HCT116 (cell line): Measurements from ENCODE around the gene KCNQ1OT1. TPM values are rescaled to one million over a fixed set of nuclear protein-coding genes. Genes with fewer than 3 reads are reported as not detected.

Experiments
- ATAC-seq: fragments of 200-7000 bp; cut with Tn5 transposase; 2 replicates; pipeline ENCODE4 v1.9.1; 2020; ENCODE audit warnings: mild to moderate bottlenecking, moderate library complexity
- BruUV-seq: library from RNA; stranded (reverse); fragments of 400-500 nt; replicated peaks from 2 replicates; lab custom pipeline; 2021; lab: Mats Ljungman, UMichigan
- CTCF ChIA-PET: fragments of 300-600 bp; sonication (Branson Sonifier 250); formaldehyde crosslinking; loops from one replicate; lab custom pipeline; 2021; ENCODE audit warnings: antibody characterized with exemption; lab: Charles Lee
- POLR2A ChIA-PET: fragments of 300-600, 350-600 bp; sonication (Branson Sonifier 250); formaldehyde crosslinking; loops from one replicate; lab custom pipeline; 2021; ENCODE audit warnings: antibody characterized with exemption; lab: Charles Lee
- RAD21 ChIA-PET, 2 experiments: fragments of 300-600 bp; sonication (Branson Sonifier 250); formaldehyde crosslinking; loops; one replicate each; lab custom pipeline; 2023; ENCODE audit warnings: low total read pairs in 2 of 2; ENCODE audit not compliant: uncharacterized antibody in 2 of 2, unreplicated experiment in 2 of 2, low non-redundant PET in 1 of 2; lab: Charles Lee
- DNase-seq: peaks from one replicate; pipeline ENCODE4 v3.0.0-alpha.2; 2010; ENCODE audit warnings: low read depth, low spot score
- H2AFZ ChIP-seq: fragments of 200-600 bp; shearing (Covaris generic), sonication (generic); 2 replicates; pipeline ENCODE4 v1.6.1; 2017; ENCODE audit warnings: low read depth, mixed run types, mixed read lengths, antibody characterized with exemption, low read length; ENCODE audit not compliant: poor library complexity, severe bottlenecking
- H3K27ac ChIP-seq: 2 replicates; pipeline ENCODE4 v1.5.1; 2012; ENCODE audit warnings: low read depth, low read length
- H3K27me3 ChIP-seq: fragments of 200-600 bp; sonication (generic); 2 replicates; pipeline ENCODE4 v1.6.1; 2016; ENCODE audit warnings: mixed run types, low read length, mixed read lengths; ENCODE audit not compliant: insufficient read depth
- H3K36me3 ChIP-seq, 2 experiments: fragments of 200-500 bp in 1 of 2; fragments of 200-600 bp in 1 of 2; sonication (Bioruptor generic) in 1 of 2; sonication (generic) in 1 of 2; 2 replicates each; pipeline versions ENCODE4 v1.5.1 to v1.6.1; 2014 to 2016; ENCODE audit warnings: low read length in 2 of 2, inconsistent platforms in 1 of 2, mixed read lengths in 1 of 2, mixed run types in 1 of 2; ENCODE audit not compliant: insufficient read depth in 2 of 2, control insufficient read depth in 1 of 2
- H3K4me1 ChIP-seq, 2 experiments: fragments of 200-600 bp in 1 of 2; sonication (generic) in 1 of 2; 2 replicates each; pipeline versions ENCODE4 v1.5.1 to v1.6.1; 2012 to 2017; ENCODE audit warnings: low read length in 2 of 2, inconsistent platforms in 1 of 2, mild to moderate bottlenecking in 1 of 2, mixed read lengths in 1 of 2, mixed run types in 1 of 2, moderate library complexity in 1 of 2; ENCODE audit not compliant: insufficient read depth in 2 of 2, control insufficient read depth in 1 of 2
- H3K4me2 ChIP-seq: fragments of 200-600 bp; sonication (generic); 2 replicates; pipeline ENCODE4 v1.6.1; 2017; ENCODE audit warnings: mixed run types, low read length, mixed read lengths
- H3K4me3 ChIP-seq, 2 experiments: fragments of 200-600 bp in 1 of 2; sonication (generic) in 1 of 2; replicated peaks in 1 of 2; 2 replicates each; pipeline ENCODE4 v1.5.1; 2011 to 2016; ENCODE audit warnings: low read length in 2 of 2, control low read depth in 1 of 2, low read depth in 1 of 2, mild to moderate bottlenecking in 1 of 2, mixed read lengths in 1 of 2, mixed run types in 1 of 2
- H3K79me2 ChIP-seq: fragments of 200-600 bp; sonication (generic); 2 replicates; pipeline ENCODE4 v1.6.1; 2017; ENCODE audit warnings: mild to moderate bottlenecking, mixed run types, low read length, moderate library complexity, mixed read lengths; ENCODE audit not compliant: insufficient read depth
- H3K9ac ChIP-seq: fragments of 200-600 bp; sonication (generic); 2 replicates; pipeline ENCODE4 v1.6.1; 2016; ENCODE audit warnings: low read length, mixed read lengths
- H3K9me2 ChIP-seq: fragments of 200-600 bp; sonication (generic), shearing (Covaris generic); 2 replicates; pipeline ENCODE4 v1.6.1; 2017; ENCODE audit warnings: mixed run types, mild to moderate bottlenecking, moderate library complexity; ENCODE audit not compliant: insufficient read depth
- H3K9me3 ChIP-seq, 2 experiments: fragments of 200-500 bp in 1 of 2; fragments of 200-600 bp in 1 of 2; sonication (Bioruptor generic) in 1 of 2; sonication (generic) in 1 of 2; 2 replicates each; pipeline ENCODE4 v1.6.1; 2014 to 2017; ENCODE audit warnings: low read length in 2 of 2, mixed read lengths in 2 of 2, inconsistent platforms in 1 of 2, low read depth in 1 of 2, mild to moderate bottlenecking in 1 of 2, mixed run types in 1 of 2, moderate library complexity in 1 of 2; ENCODE audit not compliant: control insufficient read depth in 1 of 2, insufficient read depth in 1 of 2
- H4K20me1 ChIP-seq: fragments of 200-600 bp; sonication (generic), shearing (Covaris generic); 2 replicates; pipeline ENCODE4 v1.6.1; 2017; ENCODE audit warnings: mixed run types, mild to moderate bottlenecking, moderate library complexity; ENCODE audit not compliant: insufficient read depth
- ATF3 ChIP-seq: IDR thresholded peaks from 2 replicates; pipeline ENCODE4 v1.6.1; 2012
- CBX3 ChIP-seq: IDR thresholded peaks from 2 replicates; pipeline ENCODE4 v1.6.1; 2012; ENCODE audit warnings: low read depth
- CTCF ChIP-seq, 3 experiments: fragments of 200-600 bp in 1 of 3; sonication (generic) in 1 of 3; IDR thresholded peaks in 2 of 3; conservative IDR thresholded peaks in 1 of 3; 2 replicates each; pipeline ENCODE4 v1.5.1; 2012 to 2017; ENCODE audit warnings: low read depth in 2 of 3, low read length in 2 of 3, antibody characterized with exemption in 1 of 3, borderline replicate concordance in 1 of 3, control low read depth in 1 of 3, mild to moderate bottlenecking in 1 of 3, mixed read lengths in 1 of 3, mixed run types in 1 of 3, moderate library complexity in 1 of 3; ENCODE audit not compliant: insufficient read depth in 1 of 3
- EGR1 ChIP-seq: IDR thresholded peaks from 2 replicates; pipeline ENCODE4 v1.6.1; 2012; ENCODE audit warnings: low read depth
- ELF1 ChIP-seq: IDR thresholded peaks from 2 replicates; pipeline ENCODE4 v1.6.1; 2012; ENCODE audit warnings: low read depth, borderline replicate concordance
- EZH2 ChIP-seq: fragments of 200-600 bp; sonication (generic); IDR thresholded peaks from 2 replicates; pipeline ENCODE4 v1.6.1; 2017; ENCODE audit warnings: antibody characterized with exemption, mixed run types
- EZH2phosphoT487 ChIP-seq: fragments of 200-600 bp; IDR thresholded peaks from 2 replicates; pipeline ENCODE4 v1.6.1; 2018; ENCODE audit warnings: antibody characterized with exemption, borderline replicate concordance
- FOSL1 ChIP-seq: IDR thresholded peaks from 2 replicates; pipeline ENCODE4 v1.6.1; 2012; ENCODE audit warnings: low read depth
- JUND ChIP-seq: IDR thresholded peaks from 2 replicates; pipeline ENCODE4 v1.6.1; 2012
- MAX ChIP-seq: IDR thresholded peaks from 2 replicates; pipeline ENCODE4 v1.6.1; 2012
- POLR2A ChIP-seq: IDR thresholded peaks from 2 replicates; pipeline ENCODE4 v1.7.0; 2011; ENCODE audit warnings: borderline replicate concordance; ENCODE audit not compliant: insufficient read depth, insufficient read length; ENCODE audit errors: extremely low read depth
- RAD21 ChIP-seq: IDR thresholded peaks from 2 replicates; pipeline ENCODE4 v1.6.1; 2012; ENCODE audit warnings: low read depth, mild to moderate bottlenecking
- SIN3A ChIP-seq: IDR thresholded peaks from 2 replicates; pipeline ENCODE4 v1.6.1; 2012; ENCODE audit warnings: low read depth
- SP1 ChIP-seq: IDR thresholded peaks from 2 replicates; pipeline ENCODE4 v1.6.1; 2012; ENCODE audit warnings: low read depth
- YY1 ChIP-seq: IDR thresholded peaks from 2 replicates; pipeline ENCODE4 v1.6.1; 2011; ENCODE audit warnings: low read length, low read depth, moderate library complexity, mild to moderate bottlenecking; ENCODE audit not compliant: insufficient replicate concordance; ENCODE audit errors: extremely low read depth
- ZFX ChIP-seq: fragments of 450-650 bp; IDR thresholded peaks from 2 replicates; pipeline ENCODE4 v1.6.1; 2017
- ZNF274 ChIP-seq: fragments of 200-500 bp; sonication (Bioruptor generic); IDR thresholded peaks from 2 replicates; pipeline ENCODE4 v1.6.1; 2014; ENCODE audit warnings: mild to moderate bottlenecking, low read depth, low read length, inconsistent platforms
- intact Hi-C: fragments of 100-400 bp; cut with micrococcal nuclease; formaldehyde crosslinking; loops from 2 replicates; pipeline ENCODE4 v1.10.0; 2022
- total RNA-seq: library from RNA; stranded (reverse); gene quantifications from one replicate; pipeline ENCODE4 v1.2.1, GENCODE V29; 2021; ENCODE audit not compliant: unreplicated experiment

Gene KCNQ1OT1
- total RNA-seq, 1 experiment from 2014 or later = 1.1 TPM

GRCh38 chr11:2748814-2749554, 49.2 kb upstream of the KCNQ1OT1 start:
- intact Hi-C loops = no loop called here
- Histone ChIP-seq H3K4me2 (no peak overlapping the region), H3K79me2 (no peaks in the 10 kb centered on the region), H3K4me3 (no peak overlapping the region), H2AFZ (no peak overlapping the region), H3K9me3 (no peaks in the 10 kb centered on the region), H3K9ac (no peak overlapping the region), H3K27me3 (no peaks in the 10 kb centered on the region), H3K27ac (no peak overlapping the region), H3K4me1 (peaks cover 9 to 14% of the 10 kb centered on the region in 2 experiments), H4K20me1 (no peaks in the 10 kb centered on the region), H3K9me2 (no peaks in the 10 kb centered on the region), H3K36me3 (no peaks in the 10 kb centered on the region)
- POLR2A ChIA-PET = no interaction called here
- TF ChIP-seq ATF3 = no peak
- no peak for TF ChIP-seq POLR2A
- TF ChIP-seq ELF1 = no peak
- no peak for TF ChIP-seq EZH2
- no peak for TF ChIP-seq FOSL1
- no peak for TF ChIP-seq ZNF274
- no peak for TF ChIP-seq RAD21
- TF ChIP-seq CTCF (IDR thresholded peaks at IDR 0.05 in 2 of 3, conservative IDR thresholded peaks at IDR 0.05 in 1 of 3; ENCODE audit: borderline replicate concordance in 1 of 3, insufficient read depth in 1 of 3, low read depth in 2 of 3, low read length in 2 of 3) = no peak
- TF ChIP-seq CBX3 = no peak
- TF ChIP-seq SIN3A = no peak
- TF ChIP-seq MAX = no peak
- TF ChIP-seq SP1 = no peak
- no peak for TF ChIP-seq JUND
- TF ChIP-seq ZFX = no peak
- no peak for TF ChIP-seq YY1
- TF ChIP-seq EZH2phosphoT487 = no peak
- TF ChIP-seq EGR1 = no peak
- no peak for DNase-seq
- no TSS peak for BruUV-seq
- CTCF ChIA-PET = no interaction called here
- ATAC-seq = no peak
- RAD21 ChIA-PET = no interaction called here
